Measurements from ENCODE around the gene AGRN.
"Not testable (repeated sequence)": the region's sequence is repeated elsewhere in the genome, so short reads cannot be mapped to it uniquely, and the experiment has no call there.

The AGRN gene

GRCh38 chr1:1019122-1019999 lies 559 bp upstream of the AGRN start:
- peak; percentile 62 to 73 for DNase-seq (ENCODE audit: low read depth in 2 of 2)

- DNase-seq (ENCODE audit: low read depth in 2 of 2), result no peak
These were observed 592 bp downstream of the AGRN start for GRCh38 chr1:1020415-1021009.

- no peak for DNase-seq (ENCODE audit: low read depth in 2 of 2)
These were observed 1.3 kb downstream of the AGRN start for GRCh38 chr1:1021010-1021919.

GRCh38 chr1:1021920-1022259 lies 2.0 kb downstream of the AGRN start:
- DNase-seq (ENCODE audit: low read depth in 2 of 2), result no peak

GRCh38 chr1:1022302-1023009 lies 2.5 kb downstream of the AGRN start:
- DNase-seq (ENCODE audit: low read depth in 2 of 2), result no peak

GRCh38 chr1:1023700-1024099 lies 3.8 kb downstream of the AGRN start:
- DNase-seq (ENCODE audit: low read depth in 2 of 2), result no peak

- DNase-seq (ENCODE audit: low read depth in 2 of 2), result no peak
These were observed 4.3 kb downstream of the AGRN start for GRCh38 chr1:1024149-1024770.

GRCh38 chr1:1024771-1025699 lies 5.1 kb downstream of the AGRN start:
- no peak for DNase-seq (ENCODE audit: low read depth in 2 of 2)

- no peak for DNase-seq (ENCODE audit: low read depth in 2 of 2)
These were observed 5.8 kb downstream of the AGRN start for GRCh38 chr1:1025730-1026129.

- no peak for DNase-seq (ENCODE audit: low read depth in 2 of 2)
These were observed 6.9 kb downstream of the AGRN start for GRCh38 chr1:1026599-1027413.

GRCh38 chr1:1027791-1028190 lies 7.9 kb downstream of the AGRN start:
- DNase-seq (ENCODE audit: low read depth in 2 of 2), result no peak

- DNase-seq (ENCODE audit: low read depth in 2 of 2), result not testable (repeated sequence)
These were observed 11.1 kb downstream of the AGRN start for GRCh38 chr1:1030867-1031658.

- no peak for DNase-seq (ENCODE audit: low read depth in 2 of 2)
These were observed 11.8 kb downstream of the AGRN start for GRCh38 chr1:1031659-1032235.

- DNase-seq (ENCODE audit: low read depth in 2 of 2), result no peak
These were observed 12.5 kb downstream of the AGRN start for GRCh38 chr1:1032424-1032823.

- peak; percentile 54 to 78 for DNase-seq (ENCODE audit: low read depth in 2 of 2)
These were observed 13.2 kb downstream of the AGRN start for GRCh38 chr1:1033009-1033587.

GRCh38 chr1:1033731-1034438 lies 14.0 kb downstream of the AGRN start:
- no peak for DNase-seq (ENCODE audit: low read depth in 2 of 2)

GRCh38 chr1:1034439-1034781 lies 14.5 kb downstream of the AGRN start:
- DNase-seq (ENCODE audit: low read depth in 2 of 2), result no peak
